Stimulated activated CD8-positive, alpha-beta memory T cell treated with anti-CD3 and anti-CD28 coated beads, Interleukin-12 subunit alpha, Interleukin-12 subunit beta, amount 100 ng/mL, for 1 hour (primary cell): Measurements from ENCODE around the gene PPP1R3F.
A peak's percentile ranks its signal among the peaks of the same experiment; 100 is the strongest.

ENCODE experiments used
- DNase-seq: peaks from one replicate; pipeline ENCODE4 v3.0.0-alpha.2; 2020; ENCODE audit warnings: low read depth

The PPP1R3F gene, protein sequence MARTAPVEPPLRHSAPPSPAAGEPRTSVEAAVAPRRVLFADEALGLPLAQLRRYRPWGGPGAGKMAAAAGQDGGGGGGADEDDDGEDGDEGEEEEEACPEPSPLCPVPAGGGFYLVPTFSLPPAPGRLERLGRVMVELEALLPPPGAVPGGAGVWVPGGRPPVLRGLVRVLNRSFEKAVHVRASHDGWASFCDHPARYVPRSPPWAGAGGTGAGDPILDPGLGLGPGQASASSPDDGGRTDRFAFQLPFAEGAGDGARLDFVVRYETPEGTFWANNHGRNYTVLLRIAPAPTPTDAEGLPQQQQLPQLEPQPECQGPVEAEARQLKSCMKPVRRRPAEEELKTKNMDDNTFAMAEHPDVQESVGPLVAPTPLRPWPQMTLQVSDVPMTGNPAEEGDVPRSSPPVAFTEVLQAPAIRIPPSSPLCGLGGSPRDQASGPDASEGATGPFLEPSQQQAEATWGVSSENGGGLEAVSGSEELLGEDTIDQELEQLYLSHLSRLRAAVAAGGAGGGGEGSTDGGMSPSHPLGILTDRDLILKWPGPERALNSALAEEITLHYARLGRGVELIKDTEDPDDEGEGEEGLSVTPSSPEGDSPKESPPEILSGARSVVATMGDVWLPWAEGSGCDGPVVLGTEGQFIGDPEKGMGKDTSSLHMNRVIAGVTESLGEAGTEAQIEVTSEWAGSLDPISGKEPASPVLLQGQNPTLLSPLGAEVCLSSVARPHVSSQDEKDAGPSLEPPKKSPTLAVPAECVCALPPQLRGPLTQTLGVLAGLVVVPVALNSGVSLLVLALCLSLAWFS

DNA sequence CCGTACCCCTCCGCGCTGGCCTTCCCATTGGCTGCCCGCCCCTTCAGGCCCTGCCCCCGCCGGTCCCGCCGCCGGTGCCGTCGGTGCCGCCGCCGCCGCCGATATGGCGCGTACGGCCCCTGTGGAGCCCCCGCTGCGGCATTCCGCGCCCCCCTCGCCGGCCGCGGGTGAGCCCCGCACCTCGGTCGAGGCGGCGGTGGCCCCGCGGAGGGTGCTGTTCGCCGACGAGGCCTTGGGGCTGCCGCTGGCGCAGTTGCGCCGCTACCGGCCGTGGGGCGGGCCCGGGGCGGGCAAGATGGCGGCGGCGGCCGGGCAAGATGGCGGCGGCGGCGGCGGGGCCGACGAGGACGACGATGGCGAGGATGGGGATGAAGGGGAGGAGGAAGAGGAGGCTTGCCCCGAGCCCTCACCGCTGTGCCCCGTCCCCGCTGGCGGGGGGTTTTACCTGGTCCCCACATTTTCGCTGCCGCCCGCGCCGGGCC, at the start of gene PPP1R3F:
Gene PPP1R3F (plus strand): TSS at position 27 of the 482 bp plus-strand sequence. CDS start 77 bp downstream, at position 104.
- no peak for DNase-seq

DNA sequence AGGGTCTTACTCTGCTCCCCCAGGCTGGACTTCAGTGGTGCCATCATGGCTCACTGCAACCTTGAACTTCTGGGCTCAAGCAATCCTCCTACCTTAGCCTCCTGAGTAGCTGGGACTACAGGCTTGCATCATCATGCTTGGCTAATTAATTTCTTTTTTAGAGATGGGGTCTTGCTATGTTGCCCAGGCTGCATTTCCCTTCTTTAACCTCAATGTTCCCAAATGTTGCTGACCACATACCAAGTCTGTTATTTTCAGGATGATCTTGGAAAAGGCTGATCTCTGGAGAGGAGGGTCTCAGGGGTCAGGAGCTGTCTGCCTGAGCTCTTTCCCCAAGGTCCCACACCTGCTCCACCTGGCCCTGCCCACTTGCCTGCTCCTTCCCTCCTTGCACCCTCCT, 49.5 kb upstream of the PPP1R3F start:
- no peak for DNase-seq

DNA sequence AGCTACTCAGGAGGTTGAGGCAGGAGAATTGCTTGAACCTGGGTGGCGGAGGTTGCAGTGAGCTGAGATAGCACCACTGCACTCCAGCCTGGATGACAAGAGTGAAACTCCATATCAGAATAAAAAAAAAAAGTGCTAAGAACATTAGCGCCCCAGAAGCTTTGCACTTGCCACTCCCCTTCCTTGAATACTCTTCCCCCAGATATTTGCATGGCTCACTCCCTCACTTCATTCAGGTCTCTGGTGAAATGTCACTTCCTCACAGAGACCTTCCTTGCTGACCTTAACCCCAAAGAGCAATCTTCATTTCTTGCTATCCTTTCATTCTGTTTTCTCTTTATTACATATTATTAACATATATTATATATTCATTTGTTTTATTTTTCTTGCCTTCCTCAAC, 47.7 kb upstream of the PPP1R3F start:
- DNase-seq: no peak

DNA sequence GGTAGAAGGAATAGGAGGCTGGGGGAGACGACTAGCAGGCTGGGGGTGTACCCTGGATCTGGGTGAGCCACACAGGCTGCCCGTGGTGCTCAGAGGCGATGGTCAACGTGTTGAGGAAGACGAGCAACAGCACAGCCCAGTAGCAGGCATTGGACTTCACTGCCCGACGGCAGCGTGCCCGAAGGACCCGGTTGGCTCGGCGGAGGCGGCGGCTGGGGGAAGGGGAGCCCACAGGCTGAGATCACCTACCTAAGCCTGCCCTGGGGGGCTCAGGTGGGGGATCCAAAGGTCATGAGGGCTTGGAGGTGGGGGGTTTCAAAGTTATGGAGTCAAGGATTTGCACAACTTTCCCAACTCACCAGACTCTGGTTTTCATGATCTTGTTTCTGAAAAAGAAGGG, 43.7 kb upstream of the PPP1R3F start:
- DNase-seq: no peak

DNA sequence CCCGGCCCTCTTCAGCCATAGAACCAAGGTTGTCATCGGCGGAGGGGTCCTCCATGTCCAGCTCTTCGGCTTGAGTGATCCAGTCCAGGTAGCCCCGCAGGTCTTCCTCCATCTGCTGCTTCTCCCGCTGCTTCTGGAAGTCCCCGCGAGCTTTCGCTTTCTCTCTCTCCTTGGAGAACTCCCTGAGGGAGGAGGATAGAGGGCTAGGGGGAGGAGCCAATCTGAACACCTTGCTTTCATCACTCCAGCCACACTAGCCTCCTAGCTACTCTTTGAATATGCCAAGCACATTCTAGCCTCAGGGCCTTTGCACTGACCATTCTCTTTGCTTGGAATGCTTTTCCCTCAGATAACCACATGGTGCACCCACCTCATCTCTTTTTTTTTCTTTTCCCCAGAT, 42.6 kb upstream of the PPP1R3F start:
- DNase-seq: no peak

DNA sequence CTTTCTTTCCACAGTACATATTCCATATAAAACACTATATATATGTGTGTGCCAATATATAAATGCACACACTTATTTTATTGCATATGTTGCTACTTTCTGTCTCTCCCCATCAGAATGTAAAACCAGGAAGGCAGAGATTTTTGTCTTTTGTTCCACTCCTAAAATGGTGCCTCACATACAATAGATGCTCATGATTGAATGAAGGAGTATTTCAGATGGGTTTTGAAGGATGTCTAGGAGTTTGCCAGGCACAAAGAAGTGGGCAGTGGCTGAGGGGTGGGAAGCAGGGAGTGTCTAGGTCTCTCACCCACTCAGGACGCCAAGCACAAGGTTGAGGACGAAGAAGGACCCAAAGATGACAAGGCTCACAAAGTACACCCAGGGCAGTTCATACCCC, 41.9 kb upstream of the PPP1R3F start:
- DNase-seq: no peak

DNA sequence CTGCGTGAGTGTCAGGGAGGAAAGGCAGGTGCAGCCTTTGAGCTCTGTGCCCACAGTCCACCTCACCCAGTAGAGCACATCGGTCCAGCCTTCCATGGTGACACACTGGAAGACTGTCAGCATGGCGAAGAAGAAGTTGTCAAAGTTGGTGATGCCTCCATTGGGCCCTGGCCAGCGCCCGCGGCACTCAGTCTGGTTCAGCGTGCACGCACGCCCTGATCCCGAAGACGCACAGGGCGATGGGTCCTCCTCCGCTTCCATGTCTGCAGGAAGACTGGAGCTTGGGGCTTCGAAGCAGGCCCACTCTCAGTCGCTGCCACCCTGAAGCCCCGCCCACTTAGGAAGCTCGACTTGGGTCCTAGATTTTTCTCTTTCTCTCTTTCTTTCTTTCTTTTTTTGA, 41.4 kb upstream of the PPP1R3F start:
- no peak for DNase-seq

DNA sequence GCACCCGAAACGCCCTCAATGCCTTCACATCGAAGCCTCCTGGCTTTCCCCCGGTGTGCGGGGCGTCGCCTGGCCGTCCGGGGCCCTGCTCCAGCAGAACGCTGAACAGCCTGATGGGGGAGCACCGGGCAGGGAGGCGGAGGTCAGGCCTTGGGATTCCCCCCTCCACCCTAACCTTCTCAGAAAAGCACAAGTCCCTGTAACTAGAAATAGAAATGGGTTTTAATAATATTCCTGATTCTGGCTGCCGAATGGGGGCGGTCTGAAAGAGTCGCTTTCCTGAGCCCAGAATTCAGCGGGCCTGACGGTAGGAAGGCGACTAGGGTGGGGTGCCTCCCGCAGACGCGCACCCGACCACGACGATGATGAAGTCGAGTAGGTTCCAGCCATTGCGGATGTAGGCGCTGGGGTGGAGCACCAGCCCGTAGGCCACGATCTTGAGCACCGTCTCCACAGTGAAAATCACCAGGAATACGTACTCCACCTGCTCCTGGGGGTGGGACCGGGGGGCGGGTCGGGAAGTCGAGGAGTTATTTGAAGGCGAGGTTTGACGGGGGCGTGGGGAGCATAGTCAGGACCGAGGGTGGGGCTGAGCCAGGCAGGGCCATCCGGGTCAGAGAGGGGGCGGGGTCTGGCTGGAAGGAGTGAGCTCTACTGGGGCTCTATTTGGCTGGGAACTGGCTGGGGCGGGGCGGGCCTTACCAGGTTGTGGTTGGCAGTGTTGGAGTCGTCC, 38.9 kb upstream of the PPP1R3F start:
- DNase-seq: peak; percentile 28

DNA sequence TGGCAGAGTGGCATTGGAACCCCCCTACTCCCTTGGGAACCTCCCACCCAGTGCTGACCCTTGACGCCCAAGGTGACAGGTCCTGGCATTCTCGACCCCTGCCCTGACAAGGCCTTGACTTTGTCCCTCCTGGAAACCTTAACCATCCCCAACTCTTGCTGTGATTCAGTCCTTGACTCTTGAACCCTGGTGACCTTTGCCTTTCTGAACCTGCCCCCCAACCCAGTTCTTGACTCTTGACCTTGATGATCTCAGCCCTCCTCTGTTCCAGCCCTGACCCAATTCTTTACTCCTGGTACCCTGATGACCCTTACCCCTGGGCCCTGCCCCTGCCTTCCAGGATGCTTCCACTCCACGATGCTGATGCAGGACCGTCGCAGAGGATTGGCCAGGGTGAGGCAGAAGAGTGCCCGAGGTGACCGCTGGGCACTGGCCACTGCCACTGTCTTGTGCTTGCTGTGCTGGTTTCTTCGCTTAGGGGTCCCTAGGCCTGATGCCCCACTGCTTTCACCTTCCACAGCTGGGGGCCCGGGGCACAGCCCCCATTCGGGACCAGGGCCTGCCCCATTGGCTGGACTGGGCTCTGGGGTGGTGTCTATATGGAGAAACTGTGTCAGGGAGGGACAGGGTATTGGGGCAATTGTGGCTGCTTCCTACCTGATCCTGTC, 38.1 kb upstream of the PPP1R3F start:
- DNase-seq: no peak

DNA sequence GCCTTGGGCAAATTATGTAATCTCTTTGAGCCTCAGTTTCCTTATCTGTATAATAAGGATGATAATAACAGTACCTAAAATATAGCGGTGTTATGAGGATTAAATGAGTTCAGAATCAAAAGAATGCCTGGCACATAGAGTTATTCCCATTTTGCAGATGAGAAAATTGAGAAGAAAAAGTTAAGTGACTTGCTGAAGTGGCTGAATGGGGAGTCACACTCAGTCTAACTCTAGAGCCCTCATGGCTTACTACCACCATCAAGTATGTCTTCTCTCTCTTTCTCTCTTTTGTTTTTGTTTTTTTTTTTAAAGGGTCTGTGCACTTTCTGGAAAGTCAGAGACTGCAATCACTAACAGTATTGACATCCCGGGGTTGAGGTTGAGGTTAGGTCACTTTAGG, 37.1 kb upstream of the PPP1R3F start:
- DNase-seq: no peak

DNA sequence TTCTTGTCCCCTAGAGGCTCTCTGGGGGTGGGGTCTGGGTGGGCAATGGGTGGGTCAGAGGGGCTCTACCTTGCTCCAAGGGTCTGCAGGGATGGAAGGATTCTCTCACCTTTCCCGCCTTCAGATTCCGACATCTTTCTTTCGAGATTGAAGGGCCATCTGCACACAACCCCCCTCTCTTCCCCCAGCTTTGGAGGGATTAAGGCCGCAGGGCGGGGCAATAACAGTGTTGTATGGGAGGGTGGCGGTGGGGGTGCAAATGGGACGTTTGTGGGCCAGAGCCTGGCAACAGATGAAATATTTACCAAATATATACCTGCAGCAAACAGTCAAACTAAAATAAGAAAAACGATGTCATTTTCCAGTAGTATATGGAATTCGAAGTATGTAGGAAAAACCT, 36.4 kb upstream of the PPP1R3F start, which contains the start of gene CACNA1F:
Gene CACNA1F (minus strand): TSS at position 165 of the 400 bp plus-strand sequence. CDS start 31 bp downstream, at position 134.
- DNase-seq: no peak

DNA sequence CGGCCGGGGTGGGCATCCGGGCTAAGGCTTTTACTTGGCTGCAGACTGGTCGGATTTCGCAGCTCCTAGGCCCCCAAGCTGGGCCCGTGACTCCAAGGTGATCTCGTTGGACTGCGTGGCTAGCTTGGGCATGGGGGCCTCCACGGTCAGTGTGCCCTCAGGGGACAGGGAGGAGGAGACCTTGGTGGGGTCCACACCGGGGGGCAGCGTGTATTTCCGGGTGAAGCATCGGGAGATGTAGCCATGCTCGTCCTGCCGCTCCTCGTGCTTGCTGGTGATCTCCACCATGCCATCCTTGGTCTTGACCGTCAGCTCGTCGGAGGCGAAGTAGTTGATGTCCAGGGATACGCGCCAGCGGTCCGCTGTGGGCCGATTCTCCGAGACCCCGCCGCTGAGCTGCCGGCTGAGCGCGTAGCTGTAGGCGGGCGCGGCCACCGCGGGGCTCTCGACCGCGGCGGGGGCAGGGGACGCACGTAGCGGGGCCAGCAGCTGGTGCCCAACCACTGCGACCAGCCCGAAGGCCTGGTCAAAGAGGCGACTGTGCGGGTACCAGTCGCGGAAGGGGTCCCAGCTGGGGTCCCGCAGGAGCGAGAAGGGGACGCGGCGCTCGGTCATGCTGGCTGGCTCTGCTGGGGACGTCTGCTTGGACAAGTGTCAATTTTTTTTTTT, 35.6 kb upstream of the PPP1R3F start:
- DNase-seq: no peak

DNA sequence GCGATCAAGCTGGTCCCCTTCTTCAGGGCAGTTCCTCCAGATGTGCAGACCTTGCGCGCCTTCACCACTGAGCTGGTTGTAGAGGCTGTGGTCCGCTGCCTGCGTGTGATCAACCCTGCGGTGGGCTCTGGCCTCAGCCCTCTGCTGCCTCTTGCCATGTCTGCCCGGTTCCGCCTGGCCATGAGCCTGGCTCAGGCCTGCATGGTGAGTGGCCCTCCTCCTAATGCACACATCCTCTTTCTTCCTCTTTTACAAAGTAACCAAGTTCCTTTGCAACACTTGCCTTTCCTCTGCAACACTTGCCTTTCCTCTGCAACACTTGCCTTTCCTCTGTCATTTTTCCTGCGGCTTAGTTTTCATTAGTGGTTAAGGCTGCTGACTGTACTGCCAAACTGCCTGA, 32.5 kb upstream of the PPP1R3F start:
- DNase-seq: no peak

DNA sequence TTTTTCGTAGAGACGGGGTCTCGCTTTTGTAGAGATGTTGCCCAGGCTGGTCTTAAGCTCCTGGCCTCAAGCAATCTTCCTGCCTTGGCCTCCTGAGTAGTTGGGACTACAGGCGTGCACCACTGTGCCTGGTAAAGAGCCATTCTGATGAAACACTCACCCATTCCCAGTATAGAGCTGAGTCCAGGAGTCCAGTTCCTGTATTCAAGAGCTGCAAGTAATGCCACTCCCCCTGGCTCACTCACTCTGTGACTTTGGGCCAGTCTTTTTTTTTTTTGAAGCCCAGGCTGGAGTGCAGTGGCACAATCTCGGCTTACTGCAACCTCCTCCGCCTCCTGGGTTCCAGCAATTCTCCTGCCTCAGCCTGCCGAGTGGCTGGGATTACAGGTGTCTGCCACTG, 30.9 kb upstream of the PPP1R3F start:
- DNase-seq: no peak

DNA sequence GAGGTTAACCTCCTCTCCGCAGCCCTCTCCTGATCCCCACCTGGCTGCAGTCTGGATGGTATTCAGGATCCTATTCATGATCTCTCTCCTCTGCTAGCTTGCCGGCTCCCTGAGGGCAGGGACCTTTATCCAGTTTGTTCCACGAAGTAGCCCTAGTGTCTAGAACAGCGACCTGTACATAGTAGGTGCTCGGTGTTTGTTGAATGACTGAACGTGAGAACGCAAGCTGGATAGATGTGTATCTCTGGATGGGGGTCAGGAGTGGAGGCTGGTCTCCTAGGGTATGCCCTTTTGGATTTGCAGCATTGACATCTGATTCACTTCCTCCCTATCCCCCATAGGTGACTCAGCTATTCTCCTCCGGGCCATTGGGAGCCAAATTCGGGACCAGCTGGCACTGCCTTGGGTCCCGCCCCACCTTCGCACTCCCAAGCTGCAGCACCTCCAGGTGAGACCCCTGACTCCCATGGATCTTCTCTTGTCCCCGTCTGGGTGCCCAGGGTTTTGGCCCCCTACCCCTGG, 27.0 kb upstream of the PPP1R3F start:
- no peak for DNase-seq

DNA sequence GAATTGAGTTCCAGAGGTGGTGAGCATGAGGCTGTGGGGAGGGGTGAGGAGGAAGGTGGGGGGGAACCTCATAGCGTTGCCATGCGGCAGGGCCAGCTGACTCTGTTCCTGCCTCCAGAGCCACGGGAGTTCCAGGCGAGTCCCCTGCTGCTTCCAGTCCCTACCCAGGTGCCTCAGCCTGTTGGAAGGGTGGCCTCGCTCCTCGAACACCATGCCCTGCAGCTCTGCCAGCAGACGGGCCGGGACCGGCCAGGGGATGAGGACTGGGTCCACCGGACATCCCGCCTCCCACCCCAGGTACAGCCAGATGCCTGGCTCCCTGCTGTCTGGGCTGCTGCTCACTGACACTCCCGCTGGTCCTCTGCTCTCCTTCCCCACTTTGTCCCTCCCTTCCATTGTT, 26.4 kb upstream of the PPP1R3F start:
- no peak for DNase-seq

DNA sequence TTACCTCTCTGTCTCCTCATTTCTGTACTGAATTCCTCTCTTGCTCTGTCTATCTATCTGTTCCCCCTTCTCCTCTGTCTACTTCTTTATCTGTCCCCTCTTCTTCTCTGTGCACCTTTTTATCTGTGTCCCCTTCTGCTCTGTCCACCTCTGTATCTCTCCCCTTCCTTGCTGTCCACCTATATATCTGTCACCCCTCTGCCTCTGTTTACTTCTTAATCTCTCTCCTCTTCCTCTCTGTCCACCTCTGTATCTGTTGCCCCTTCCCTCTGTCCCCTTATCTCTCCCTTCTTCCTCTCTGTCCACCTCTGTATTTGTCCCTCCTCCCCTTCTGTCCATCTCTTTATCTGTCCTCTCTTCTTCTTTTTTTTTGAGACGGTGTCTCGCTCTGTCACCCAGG, 25.4 kb upstream of the PPP1R3F start:
- no peak for DNase-seq

DNA sequence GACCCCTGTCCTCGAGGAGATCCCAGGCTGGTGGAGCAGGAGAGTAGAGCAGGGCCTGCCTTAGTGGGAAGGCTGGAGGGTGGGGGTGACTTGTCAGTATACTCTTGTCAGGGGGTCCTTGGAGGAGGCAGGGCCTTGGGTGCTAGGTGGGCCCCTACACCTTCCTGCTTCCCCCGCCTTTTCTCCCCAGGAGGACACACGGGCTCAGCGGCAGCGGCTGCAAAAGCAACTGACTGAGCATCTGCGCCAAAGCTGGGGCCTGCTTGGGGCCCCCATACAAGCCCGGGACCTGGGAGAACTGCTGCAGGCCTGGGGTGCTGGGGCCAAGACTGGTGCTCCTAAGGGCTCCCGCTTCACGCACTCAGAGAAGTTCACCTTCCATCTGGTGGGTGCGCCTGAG, 23.1 kb upstream of the PPP1R3F start:
- DNase-seq: no peak

DNA sequence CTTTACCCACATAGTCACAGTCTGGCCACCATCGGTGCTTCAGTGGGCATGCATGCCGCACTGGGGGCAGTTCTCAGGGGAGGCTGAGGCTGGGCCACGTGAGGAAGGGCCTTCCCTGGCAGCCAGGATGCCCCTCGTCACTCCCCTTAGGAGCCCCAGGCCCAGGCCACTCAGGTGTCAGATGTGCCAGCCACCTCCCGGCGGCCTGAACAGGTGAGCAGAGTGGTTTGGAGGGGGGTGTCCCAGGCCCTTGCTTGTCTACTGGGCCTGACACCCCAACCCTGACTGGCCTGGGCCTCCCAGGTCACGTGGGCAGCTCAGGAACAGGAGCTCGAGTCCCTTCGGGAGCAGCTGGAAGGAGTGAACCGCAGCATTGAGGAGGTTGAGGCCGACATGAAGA, 22.2 kb upstream of the PPP1R3F start:
- no peak for DNase-seq

DNA sequence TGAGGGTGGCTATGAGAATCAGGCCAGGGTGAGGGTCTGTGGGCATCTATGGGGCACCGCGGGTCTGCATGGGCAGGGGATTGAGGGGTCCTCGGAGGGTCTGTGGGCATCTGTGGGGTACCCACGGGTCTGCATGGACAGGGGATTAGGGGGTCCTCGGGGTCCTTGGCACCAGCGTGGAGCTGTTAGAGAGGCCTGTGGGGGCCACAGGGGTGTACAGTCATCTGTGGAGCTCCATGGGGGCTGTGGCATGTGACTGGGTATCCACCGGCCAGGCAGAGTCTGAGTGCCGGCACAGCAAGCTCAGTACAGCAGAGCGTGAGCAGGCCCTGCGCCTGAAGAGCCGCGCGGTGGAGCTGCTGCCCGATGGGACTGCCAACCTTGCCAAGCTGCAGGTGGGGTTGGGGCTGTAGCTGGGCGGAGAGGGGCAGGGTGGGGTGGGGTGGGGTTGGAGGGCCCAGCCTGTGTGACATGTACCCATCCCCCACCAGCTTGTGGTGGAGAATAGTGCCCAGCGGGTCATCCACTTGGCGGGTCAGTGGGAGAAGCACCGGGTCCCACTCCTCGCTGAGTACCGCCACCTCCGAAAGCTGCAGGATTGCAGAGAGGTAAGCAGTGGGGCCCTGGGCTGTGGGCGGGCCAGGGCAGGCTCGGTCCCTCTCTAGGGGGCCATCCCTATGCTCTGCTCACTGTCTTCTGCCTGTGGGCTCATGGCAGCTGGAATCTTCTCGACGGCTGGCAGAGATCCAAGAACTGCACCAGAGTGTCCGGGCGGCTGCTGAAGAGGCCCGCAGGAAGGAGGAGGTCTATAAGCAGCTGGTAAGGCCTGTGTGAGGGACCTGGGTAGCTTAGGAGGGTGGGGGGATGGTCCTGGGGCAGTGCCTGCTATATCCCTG, 21.4 kb upstream of the PPP1R3F start:
- DNase-seq: no peak
